ENCODE data around the gene LEKR1.

DNA sequence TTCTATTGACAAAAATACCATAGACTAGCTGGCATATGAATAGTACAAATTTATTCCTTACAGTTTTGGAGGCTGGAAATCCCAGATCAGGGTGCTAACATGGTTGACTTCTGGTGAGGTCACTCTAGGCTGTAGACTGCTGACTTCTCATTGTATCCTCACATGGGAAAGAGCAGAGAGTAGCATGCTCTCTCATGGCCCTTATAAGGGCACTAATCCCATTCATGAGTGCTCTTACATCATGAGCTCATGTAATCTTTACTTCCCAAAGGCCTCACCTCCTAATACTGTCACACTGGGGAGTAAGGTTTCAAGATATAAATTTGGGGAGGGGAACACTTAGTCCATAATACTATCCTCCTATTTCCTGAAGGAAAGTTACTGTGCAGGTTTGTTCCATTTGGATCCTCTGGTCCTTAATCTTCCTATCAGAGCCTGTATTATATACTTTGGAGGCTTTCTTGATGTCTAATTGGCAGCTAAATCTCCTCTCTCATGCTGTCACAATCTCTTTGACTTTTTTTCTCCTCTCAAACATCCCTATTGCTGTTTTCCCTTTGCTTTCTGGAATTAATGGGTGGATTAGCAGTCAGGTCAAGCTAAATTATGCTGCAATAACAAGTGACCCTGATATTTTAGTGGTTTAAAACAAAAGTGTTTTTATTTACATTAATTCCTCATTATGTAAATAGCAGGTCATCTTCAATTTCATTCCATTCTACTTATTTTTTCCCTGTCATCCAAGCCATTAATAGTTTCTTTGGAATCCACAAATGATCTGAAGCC lies 23.1 kb upstream of the LEKR1 start:
- TF ChIP-seq FOXM1 (IDR thresholded peaks at IDR 0.05; ENCODE audit: low read depth) = no peak
- no peak for TF ChIP-seq FOXM1 (CRISPR knock-in tag; IDR thresholded peaks at IDR 0.05; ENCODE audit: low read depth)
- TF ChIP-seq JUND (IDR thresholded peaks at IDR 0.05; ENCODE audit: borderline replicate concordance, low read depth, low read length) = no peak
- no peak for TF ChIP-seq JUND (tag; IDR thresholded peaks at IDR 0.05; ENCODE audit: borderline replicate concordance, low read depth, low read length)
- no peak for TF ChIP-seq SMARCB1 (IDR thresholded peaks at IDR 0.05; ENCODE audit: insufficient read length, low read depth)
- TF ChIP-seq RAD21 (CRISPR knock-in tag; conservative IDR thresholded peaks at IDR 0.05 in 1 of 2, IDR thresholded peaks at IDR 0.05 in 1 of 2) = no peak

Measured in K562 (cell line).